HepG2 (cell line): Measurements from ENCODE around the gene WIZ. TPM values are rescaled to one million over a fixed set of nuclear protein-coding genes. Genes with fewer than 3 reads are reported as not detected.
A peak's percentile ranks its signal among the peaks of the same experiment; 100 is the strongest.

Experiments used
- EED ChIP-seq: sonication (generic); formaldehyde crosslinking; IDR thresholded peaks from 2 replicates; pipeline ENCODE4 v1.5.0; 2020; ENCODE audit warnings: mild to moderate bottlenecking, missing genetic modification reagents
- ESRRA ChIP-seq: sonication (generic); formaldehyde crosslinking; IDR thresholded peaks from 2 replicates; pipeline ENCODE4 v1.5.1; 2020; ENCODE audit warnings: mild to moderate bottlenecking, low read depth, missing genetic modification reagents
- FOXA3 ChIP-seq: IDR thresholded peaks from 2 replicates; pipeline ENCODE4 v1.6.1; 2016; ENCODE audit warnings: missing genetic modification reagents, missing compliant biosample characterization
- HOXA3 ChIP-seq: sonication (generic); formaldehyde crosslinking; IDR thresholded peaks from 2 replicates; pipeline ENCODE4 v1.5.0; 2020; ENCODE audit warnings: missing genetic modification reagents
- MEIS1 ChIP-seq: sonication (generic); formaldehyde crosslinking; IDR thresholded peaks from 2 replicates; pipeline ENCODE4 v1.9.0; 2021; ENCODE audit warnings: mild to moderate bottlenecking, missing genetic modification reagents, moderate library complexity, borderline replicate concordance
- NFYC ChIP-seq: IDR thresholded peaks from 2 replicates; pipeline ENCODE4 v1.6.1; 2016; ENCODE audit warnings: missing genetic modification reagents, missing compliant biosample characterization
- SAFB2 ChIP-seq: sonication (generic); formaldehyde crosslinking; IDR thresholded peaks from 2 replicates; pipeline ENCODE4 v1.5.1; 2020; ENCODE audit warnings: missing genetic modification reagents, low read depth, mild to moderate bottlenecking, borderline replicate concordance
- YEATS2 ChIP-seq: sonication (generic); formaldehyde crosslinking; IDR thresholded peaks from 2 replicates; pipeline ENCODE4 v1.4.0; 2020; ENCODE audit warnings: missing genetic modification reagents, borderline replicate concordance
- ZNF160 ChIP-seq: sonication (generic); formaldehyde crosslinking; IDR thresholded peaks from 2 replicates; pipeline ENCODE4 v1.8.0; 2022; ENCODE audit warnings: mild to moderate bottlenecking, inconsistent platforms, missing genetic modification reagents
- ZNF44 ChIP-seq: sonication (generic); formaldehyde crosslinking; IDR thresholded peaks from 2 replicates; pipeline ENCODE4 v1.5.1; 2020; ENCODE audit warnings: mild to moderate bottlenecking, missing genetic modification reagents
- polyA plus RNA-seq, 8 experiments: library from polyadenylated mRNA; depleted of rRNA in 3 of 8; stranded (reverse) in 7 of 8; unstranded in 1 of 8; fragments of >200 nt; fragmentation: Illumina TruSeq in 4 of 8; extraction: Trizol in 4 of 8; gene quantifications; 2 replicates each; pipeline versions ENCODE4 v1.2.1 to v1.2.3, GENCODE V29; 2011 to 2016; ENCODE audit warnings: low read depth in 4 of 8, missing spikeins in 1 of 8, mixed read lengths in 1 of 8; ENCODE audit not compliant: insufficient read depth in 1 of 8
- total RNA-seq, 5 experiments: library from RNA; depleted of rRNA; stranded (reverse); fragments of >200 nt; fragmentation: Illumina TruSeq; extraction: Trizol; gene quantifications; 2 replicates each; pipeline ENCODE4 v1.2.3, GENCODE V29; 2016; ENCODE audit warnings: low read depth in 1 of 5
- TF ChIP-seq, protein P1 (sequence below): sonication (generic); formaldehyde crosslinking; IDR thresholded peaks from 2 replicates; pipeline ENCODE4 v1.4.0; 2020; ENCODE audit warnings: missing genetic modification reagents
- TF ChIP-seq, protein P2 (sequence below): fragments of 450-650 bp; IDR thresholded peaks from 2 replicates; pipeline ENCODE4 v1.6.1; 2017; ENCODE audit warnings: mild to moderate bottlenecking
- TF ChIP-seq, protein P3 (sequence below): IDR thresholded peaks from 2 replicates; pipeline ENCODE4 v1.4.0; 2020; ENCODE audit warnings: mild to moderate bottlenecking, missing genetic modification reagents
- TF ChIP-seq, protein P4 (sequence below): sonication (generic); formaldehyde crosslinking; IDR thresholded peaks from 2 replicates; pipeline ENCODE4 v1.5.0; 2020; ENCODE audit warnings: missing genetic modification reagents
- TF ChIP-seq, protein P5 (sequence below): sonication (generic); formaldehyde crosslinking; IDR thresholded peaks from 2 replicates; pipeline ENCODE4 v1.4.0; 2020; ENCODE audit warnings: mild to moderate bottlenecking, missing genetic modification reagents

The WIZ gene
- total and polyA plus RNA-seq, 2 of the 13 experiments (the other 11 are each of a cell fraction or from before 2014, with no cell fraction given), result 4.7 to 4.8 TPM

GRCh38 chr19:15479391-15480345 is 29.9 kb upstream of the WIZ start, which contains the start of gene PGLYRP2 (continued):
- TF ChIP-seq, protein P1, sequence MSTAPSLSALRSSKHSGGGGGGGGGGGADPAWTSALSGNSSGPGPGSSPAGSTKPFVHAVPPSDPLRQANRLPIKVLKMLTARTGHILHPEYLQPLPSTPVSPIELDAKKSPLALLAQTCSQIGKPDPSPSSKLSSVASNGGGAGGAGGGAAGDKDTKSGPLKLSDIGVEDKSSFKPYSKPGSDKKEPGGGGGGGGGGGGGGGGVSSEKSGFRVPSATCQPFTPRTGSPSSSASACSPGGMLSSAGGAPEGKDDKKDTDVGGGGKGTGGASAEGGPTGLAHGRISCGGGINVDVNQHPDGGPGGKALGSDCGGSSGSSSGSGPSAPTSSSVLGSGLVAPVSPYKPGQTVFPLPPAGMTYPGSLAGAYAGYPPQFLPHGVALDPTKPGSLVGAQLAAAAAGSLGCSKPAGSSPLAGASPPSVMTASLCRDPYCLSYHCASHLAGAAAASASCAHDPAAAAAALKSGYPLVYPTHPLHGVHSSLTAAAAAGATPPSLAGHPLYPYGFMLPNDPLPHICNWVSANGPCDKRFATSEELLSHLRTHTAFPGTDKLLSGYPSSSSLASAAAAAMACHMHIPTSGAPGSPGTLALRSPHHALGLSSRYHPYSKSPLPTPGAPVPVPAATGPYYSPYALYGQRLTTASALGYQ (CRISPR knock-in tag), result peak; percentile 39; the same call in 1 of the 2 replicates
- TF ChIP-seq, protein P2, sequence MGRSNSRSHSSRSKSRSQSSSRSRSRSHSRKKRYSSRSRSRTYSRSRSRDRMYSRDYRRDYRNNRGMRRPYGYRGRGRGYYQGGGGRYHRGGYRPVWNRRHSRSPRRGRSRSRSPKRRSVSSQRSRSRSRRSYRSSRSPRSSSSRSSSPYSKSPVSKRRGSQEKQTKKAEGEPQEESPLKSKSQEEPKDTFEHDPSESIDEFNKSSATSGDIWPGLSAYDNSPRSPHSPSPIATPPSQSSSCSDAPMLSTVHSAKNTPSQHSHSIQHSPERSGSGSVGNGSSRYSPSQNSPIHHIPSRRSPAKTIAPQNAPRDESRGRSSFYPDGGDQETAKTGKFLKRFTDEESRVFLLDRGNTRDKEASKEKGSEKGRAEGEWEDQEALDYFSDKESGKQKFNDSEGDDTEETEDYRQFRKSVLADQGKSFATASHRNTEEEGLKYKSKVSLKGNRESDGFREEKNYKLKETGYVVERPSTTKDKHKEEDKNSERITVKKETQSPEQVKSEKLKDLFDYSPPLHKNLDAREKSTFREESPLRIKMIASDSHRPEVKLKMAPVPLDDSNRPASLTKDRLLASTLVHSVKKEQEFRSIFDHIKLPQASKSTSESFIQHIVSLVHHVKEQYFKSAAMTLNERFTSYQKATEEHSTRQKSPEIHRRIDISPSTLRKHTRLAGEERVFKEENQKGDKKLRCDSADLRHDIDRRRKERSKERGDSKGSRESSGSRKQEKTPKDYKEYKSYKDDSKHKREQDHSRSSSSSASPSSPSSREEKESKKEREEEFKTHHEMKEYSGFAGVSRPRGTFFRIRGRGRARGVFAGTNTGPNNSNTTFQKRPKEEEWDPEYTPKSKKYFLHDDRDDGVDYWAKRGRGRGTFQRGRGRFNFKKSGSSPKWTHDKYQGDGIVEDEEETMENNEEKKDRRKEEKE, result no peak
- TF ChIP-seq ZNF160 (CRISPR knock-in tag), result no peak
- no peak for TF ChIP-seq FOXA3 (CRISPR knock-in tag)
- TF ChIP-seq MEIS1 (CRISPR knock-in tag), result no peak
- TF ChIP-seq, protein P3, sequence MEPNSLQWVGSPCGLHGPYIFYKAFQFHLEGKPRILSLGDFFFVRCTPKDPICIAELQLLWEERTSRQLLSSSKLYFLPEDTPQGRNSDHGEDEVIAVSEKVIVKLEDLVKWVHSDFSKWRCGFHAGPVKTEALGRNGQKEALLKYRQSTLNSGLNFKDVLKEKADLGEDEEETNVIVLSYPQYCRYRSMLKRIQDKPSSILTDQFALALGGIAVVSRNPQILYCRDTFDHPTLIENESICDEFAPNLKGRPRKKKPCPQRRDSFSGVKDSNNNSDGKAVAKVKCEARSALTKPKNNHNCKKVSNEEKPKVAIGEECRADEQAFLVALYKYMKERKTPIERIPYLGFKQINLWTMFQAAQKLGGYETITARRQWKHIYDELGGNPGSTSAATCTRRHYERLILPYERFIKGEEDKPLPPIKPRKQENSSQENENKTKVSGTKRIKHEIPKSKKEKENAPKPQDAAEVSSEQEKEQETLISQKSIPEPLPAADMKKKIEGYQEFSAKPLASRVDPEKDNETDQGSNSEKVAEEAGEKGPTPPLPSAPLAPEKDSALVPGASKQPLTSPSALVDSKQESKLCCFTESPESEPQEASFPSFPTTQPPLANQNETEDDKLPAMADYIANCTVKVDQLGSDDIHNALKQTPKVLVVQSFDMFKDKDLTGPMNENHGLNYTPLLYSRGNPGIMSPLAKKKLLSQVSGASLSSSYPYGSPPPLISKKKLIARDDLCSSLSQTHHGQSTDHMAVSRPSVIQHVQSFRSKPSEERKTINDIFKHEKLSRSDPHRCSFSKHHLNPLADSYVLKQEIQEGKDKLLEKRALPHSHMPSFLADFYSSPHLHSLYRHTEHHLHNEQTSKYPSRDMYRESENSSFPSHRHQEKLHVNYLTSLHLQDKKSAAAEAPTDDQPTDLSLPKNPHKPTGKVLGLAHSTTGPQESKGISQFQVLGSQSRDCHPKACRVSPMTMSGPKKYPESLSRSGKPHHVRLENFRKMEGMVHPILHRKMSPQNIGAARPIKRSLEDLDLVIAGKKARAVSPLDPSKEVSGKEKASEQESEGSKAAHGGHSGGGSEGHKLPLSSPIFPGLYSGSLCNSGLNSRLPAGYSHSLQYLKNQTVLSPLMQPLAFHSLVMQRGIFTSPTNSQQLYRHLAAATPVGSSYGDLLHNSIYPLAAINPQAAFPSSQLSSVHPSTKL (CRISPR knock-in tag), result no peak
- TF ChIP-seq, protein P4, sequence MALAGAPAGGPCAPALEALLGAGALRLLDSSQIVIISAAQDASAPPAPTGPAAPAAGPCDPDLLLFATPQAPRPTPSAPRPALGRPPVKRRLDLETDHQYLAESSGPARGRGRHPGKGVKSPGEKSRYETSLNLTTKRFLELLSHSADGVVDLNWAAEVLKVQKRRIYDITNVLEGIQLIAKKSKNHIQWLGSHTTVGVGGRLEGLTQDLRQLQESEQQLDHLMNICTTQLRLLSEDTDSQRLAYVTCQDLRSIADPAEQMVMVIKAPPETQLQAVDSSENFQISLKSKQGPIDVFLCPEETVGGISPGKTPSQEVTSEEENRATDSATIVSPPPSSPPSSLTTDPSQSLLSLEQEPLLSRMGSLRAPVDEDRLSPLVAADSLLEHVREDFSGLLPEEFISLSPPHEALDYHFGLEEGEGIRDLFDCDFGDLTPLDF, result no peak
- TF ChIP-seq NFYC (CRISPR knock-in tag), result no peak
- TF ChIP-seq SAFB2 (CRISPR knock-in tag), result no peak
- peak; percentile 99 for TF ChIP-seq ESRRA (CRISPR knock-in tag)
- no peak for TF ChIP-seq EED
- TF ChIP-seq, protein P5, sequence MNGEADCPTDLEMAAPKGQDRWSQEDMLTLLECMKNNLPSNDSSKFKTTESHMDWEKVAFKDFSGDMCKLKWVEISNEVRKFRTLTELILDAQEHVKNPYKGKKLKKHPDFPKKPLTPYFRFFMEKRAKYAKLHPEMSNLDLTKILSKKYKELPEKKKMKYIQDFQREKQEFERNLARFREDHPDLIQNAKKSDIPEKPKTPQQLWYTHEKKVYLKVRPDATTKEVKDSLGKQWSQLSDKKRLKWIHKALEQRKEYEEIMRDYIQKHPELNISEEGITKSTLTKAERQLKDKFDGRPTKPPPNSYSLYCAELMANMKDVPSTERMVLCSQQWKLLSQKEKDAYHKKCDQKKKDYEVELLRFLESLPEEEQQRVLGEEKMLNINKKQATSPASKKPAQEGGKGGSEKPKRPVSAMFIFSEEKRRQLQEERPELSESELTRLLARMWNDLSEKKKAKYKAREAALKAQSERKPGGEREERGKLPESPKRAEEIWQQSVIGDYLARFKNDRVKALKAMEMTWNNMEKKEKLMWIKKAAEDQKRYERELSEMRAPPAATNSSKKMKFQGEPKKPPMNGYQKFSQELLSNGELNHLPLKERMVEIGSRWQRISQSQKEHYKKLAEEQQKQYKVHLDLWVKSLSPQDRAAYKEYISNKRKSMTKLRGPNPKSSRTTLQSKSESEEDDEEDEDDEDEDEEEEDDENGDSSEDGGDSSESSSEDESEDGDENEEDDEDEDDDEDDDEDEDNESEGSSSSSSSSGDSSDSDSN, result peak; percentile 52; the same call in 1 of the 2 replicates
- TF ChIP-seq ZNF44 (CRISPR knock-in tag), result 0 out of 2 replicates have a peak, but pooled peaks have one; percentile 42
- peak; percentile 75 for TF ChIP-seq HOXA3 (CRISPR knock-in tag)
- TF ChIP-seq YEATS2 (CRISPR knock-in tag), result no peak
